HEK293T (cell line): ENCODE data around the gene STK32A.
"Not testable (repeated sequence)": the region's sequence is repeated elsewhere in the genome, so short reads cannot be mapped to it uniquely, and the experiment has no call there.

Experiments
- CTCF ChIA-PET: fragments of 350-600 bp; formaldehyde crosslinking; extraction: SDS; loops from one replicate; lab custom pipeline; 2021; ENCODE audit warnings: antibody characterized with exemption, inconsistent platforms; lab: Yijun Ruan, JAX
- POLR2A ChIA-PET: fragments of 350-600 bp; formaldehyde crosslinking; extraction: SDS; loops from one replicate; lab custom pipeline; 2020; ENCODE audit warnings: antibody characterized with exemption, inconsistent platforms; lab: Yijun Ruan, JAX
- DNase-seq: peaks from one replicate; pipeline ENCODE4 v3.0.0; 2012; ENCODE audit warnings: mixed read lengths; ENCODE audit errors: extremely low spot score
- ARNT ChIP-seq: fragments of 450-650 bp; IDR thresholded peaks from 2 replicates; pipeline ENCODE4 v1.6.1; 2017; ENCODE audit warnings: mild to moderate bottlenecking
- BHLHE40 ChIP-seq: fragments of 450-650 bp; IDR thresholded peaks from 2 replicates; pipeline ENCODE4 v1.6.1; 2016; ENCODE audit warnings: mild to moderate bottlenecking, moderate library complexity, borderline replicate concordance
- CTBP1 ChIP-seq: fragments of 450-650 bp; IDR thresholded peaks from 2 replicates; pipeline ENCODE4 v1.6.1; 2016; ENCODE audit warnings: borderline replicate concordance
- ELF4 ChIP-seq: fragments of 450-650 bp; IDR thresholded peaks from 2 replicates; pipeline ENCODE4 v1.6.1; 2017; ENCODE audit warnings: antibody characterized with exemption
- FOXA1 ChIP-seq: fragments of 450-650 bp; IDR thresholded peaks from 2 replicates; pipeline ENCODE4 v1.6.1; 2016; ENCODE audit warnings: mild to moderate bottlenecking
- FOXK2 ChIP-seq: fragments of 450-650 bp; IDR thresholded peaks from 2 replicates; pipeline ENCODE4 v1.6.1; 2016; ENCODE audit warnings: mild to moderate bottlenecking
- FOXM1 ChIP-seq: fragments of 450-650 bp; IDR thresholded peaks from 2 replicates; pipeline ENCODE4 v1.6.1; 2017; ENCODE audit warnings: mild to moderate bottlenecking, borderline replicate concordance
- HDGF ChIP-seq: fragments of 450-650 bp; IDR thresholded peaks from 2 replicates; pipeline ENCODE4 v1.6.1; 2017; ENCODE audit warnings: antibody characterized with exemption, borderline replicate concordance
- L3MBTL2 ChIP-seq: fragments of 450-650 bp; conservative IDR thresholded peaks from 2 replicates; pipeline ENCODE4 v1.6.1; 2016; ENCODE audit warnings: mild to moderate bottlenecking
- LEF1 ChIP-seq: fragments of 450-650 bp; IDR thresholded peaks from 2 replicates; pipeline ENCODE4 v1.6.1; 2017; ENCODE audit warnings: mild to moderate bottlenecking, borderline replicate concordance
- NFRKB ChIP-seq: fragments of 450-650 bp; IDR thresholded peaks from 2 replicates; pipeline ENCODE4 v1.6.1; 2016; ENCODE audit warnings: mild to moderate bottlenecking, moderate library complexity
- SP1 ChIP-seq: fragments of 450-650 bp; IDR thresholded peaks from 2 replicates; pipeline ENCODE4 v1.6.1; 2017
- SUZ12 ChIP-seq: fragments of 450-650 bp; IDR thresholded peaks from 2 replicates; pipeline ENCODE4 v1.6.1; 2016; ENCODE audit warnings: mild to moderate bottlenecking
- TARDBP ChIP-seq: fragments of 450-650 bp; IDR thresholded peaks from 2 replicates; pipeline ENCODE4 v1.6.1; 2016
- ZNF384 ChIP-seq: fragments of 450-650 bp; IDR thresholded peaks from 2 replicates; pipeline ENCODE4 v1.6.1; 2016
- TF ChIP-seq, protein P1 (sequence below): fragments of 450-650 bp; IDR thresholded peaks from 2 replicates; pipeline ENCODE4 v1.6.1; 2016

The STK32A gene

DNA sequence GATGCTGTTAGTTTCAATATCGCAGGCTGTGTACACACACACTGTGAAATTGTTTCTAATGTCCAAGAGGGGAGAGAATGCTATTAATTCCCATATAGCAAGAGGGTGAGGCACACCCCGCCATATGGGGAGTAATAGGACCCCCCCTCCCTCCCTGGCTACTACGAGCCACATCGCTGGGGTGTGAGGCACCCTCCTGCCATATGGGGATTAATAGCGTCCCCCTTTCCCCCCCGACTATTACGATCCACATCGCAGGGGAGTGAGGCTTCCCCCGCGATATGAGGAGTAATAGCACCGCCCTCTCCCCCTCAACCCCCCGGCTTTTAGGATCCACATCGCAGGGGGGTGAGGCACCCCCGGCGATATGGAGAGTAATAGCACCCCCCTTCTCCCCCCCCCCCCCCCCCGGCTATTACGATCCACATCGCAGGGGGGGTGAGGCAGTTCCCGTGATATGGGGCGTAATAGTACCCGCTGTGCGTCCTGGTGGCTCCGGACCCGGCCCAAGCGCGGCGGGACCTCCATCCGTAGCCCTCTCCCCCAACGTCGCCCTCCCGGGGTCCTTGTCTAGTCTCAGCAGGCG is 494 bp upstream of the STK32A start:
- ChIA-PET CTCF (interaction anchor here (1.0 kb wide), 2 partner anchors 11 to 136 kb away, joined by 3 to 8 read pairs; no protein-coding TSS in a partner anchor), POLR2A (no interaction called here)
- no peak for TF ChIP-seq FOXK2
- TF ChIP-seq L3MBTL2 = no peak
- no peak for TF ChIP-seq NFRKB
- no peak for TF ChIP-seq ARNT
- no peak for TF ChIP-seq LEF1
- no peak for TF ChIP-seq SUZ12
- no peak for TF ChIP-seq FOXM1
- no peak for DNase-seq

DNA sequence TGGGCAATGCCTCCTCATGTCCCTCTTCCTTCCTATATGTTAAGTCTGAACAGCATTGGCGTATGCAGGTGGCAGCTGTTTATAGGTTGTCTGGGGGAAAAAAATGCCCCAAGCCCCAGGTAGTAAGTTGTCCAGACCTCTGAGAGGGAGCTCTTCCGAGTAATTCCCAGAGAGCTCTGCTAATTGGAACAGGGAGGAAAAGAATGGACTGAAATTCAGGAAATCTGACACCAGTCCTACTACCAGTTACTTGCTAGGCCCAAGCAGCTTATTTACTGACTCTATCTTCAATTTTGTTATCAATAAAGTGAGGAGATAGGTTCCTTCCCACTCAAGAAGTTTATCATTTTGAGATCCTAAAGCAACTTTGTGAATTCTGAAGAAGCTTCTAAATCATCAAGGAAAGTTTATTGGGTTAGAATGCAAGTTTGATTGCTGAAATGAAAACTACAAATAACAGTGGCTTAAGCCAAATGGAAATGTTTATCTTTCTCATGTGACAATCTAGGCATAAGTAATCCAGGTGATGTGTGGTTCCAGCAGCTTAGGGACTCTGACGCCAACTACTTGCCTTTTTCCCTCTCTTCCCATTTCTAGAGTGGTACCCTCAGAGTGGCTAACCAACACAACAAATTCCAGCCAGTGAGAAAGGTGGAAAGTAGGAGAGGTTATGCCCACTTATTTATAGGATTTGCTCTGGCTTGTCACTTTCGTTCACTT is 5.6 kb downstream of the STK32A start:
- DNase-seq = no peak
- ChIA-PET CTCF (no interaction called here), POLR2A (no interaction called here)
- TF ChIP-seq HDGF = no peak
- no peak for TF ChIP-seq SUZ12
- no peak for TF ChIP-seq ZNF384
- TF ChIP-seq L3MBTL2 = no peak
- no peak for TF ChIP-seq CTBP1
- TF ChIP-seq LEF1 = no peak
- TF ChIP-seq BHLHE40 = no peak
- no peak for TF ChIP-seq FOXA1
- no peak for TF ChIP-seq NFRKB
- TF ChIP-seq FOXK2 = no peak
- TF ChIP-seq ARNT = no peak
- TF ChIP-seq SP1 = no peak
- no peak for TF ChIP-seq ELF4
- TF ChIP-seq, protein P1, sequence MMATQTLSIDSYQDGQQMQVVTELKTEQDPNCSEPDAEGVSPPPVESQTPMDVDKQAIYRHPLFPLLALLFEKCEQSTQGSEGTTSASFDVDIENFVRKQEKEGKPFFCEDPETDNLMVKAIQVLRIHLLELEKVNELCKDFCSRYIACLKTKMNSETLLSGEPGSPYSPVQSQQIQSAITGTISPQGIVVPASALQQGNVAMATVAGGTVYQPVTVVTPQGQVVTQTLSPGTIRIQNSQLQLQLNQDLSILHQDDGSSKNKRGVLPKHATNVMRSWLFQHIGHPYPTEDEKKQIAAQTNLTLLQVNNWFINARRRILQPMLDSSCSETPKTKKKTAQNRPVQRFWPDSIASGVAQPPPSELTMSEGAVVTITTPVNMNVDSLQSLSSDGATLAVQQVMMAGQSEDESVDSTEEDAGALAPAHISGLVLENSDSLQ = no peak
- TF ChIP-seq FOXM1 = no peak
- no peak for TF ChIP-seq TARDBP

DNA sequence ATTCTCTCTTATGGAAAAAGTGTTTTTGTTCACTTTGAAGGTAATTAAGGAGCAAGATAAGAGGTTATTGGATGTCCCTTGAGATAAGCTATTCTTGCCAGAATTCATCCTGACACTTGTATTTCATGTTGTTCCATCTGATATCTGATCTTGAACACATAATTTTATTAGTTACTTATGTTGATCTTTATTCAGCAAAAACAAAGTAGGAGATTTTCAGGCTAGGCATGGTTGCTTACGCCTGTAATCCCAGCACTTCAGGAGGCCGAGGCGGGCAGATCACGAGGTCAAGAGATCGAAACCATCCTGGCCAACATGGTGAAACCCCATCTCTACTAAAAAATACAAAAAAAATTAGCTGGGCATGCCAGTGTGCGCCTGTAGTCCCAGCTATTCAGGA is 8.4 kb downstream of the STK32A start:
- DNase-seq, CTCF ChIA-PET, POLR2A ChIA-PET: not testable (repeated sequence)

DNA sequence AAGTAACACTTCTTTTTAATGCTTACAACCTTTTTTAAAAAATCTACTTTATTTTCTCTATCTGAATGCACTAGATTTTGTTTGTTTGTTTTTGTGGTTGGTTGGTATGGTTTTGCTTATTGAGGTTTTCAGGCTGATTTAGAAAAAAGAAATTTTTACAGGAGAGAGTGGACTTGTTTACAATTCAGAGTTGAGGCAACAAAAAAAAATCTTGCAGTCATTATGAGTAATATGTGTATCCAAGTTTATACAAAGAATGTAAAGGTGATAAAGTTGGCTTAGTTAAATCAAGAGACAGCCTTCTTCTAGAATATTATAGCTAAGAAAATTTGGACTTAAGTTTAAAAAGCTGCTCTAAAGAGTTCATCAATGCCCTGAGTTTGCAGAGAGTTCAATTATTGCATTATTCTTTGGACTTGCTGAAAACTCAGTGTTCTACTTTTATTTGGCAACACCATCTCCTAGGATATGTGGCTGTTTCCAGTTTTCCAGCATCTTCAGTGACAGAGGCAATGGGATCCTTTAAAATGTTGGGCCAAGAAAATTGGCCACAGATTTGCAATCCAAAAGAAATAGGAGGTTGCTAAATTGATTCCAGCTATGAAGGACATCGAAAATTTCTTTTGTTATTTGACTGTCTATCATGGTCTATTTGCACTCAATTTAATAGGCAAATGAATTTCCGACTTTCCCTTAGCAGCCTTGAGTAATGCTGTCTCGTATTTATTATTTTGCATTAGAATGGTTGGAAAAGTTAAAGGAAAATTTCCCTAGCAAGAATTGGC is 10.7 kb downstream of the STK32A start:
- TF ChIP-seq L3MBTL2 (no peak), BHLHE40 (no peak), FOXM1 (no peak), FOXK2 (no peak), NFRKB (no peak), ELF4 (no peak), CTBP1 (no peak), ARNT (no peak), LEF1 (no peak), SP1 (no peak), FOXA1 (no peak), HDGF (no peak), ZNF384 (no peak), TARDBP (no peak), SUZ12 (no peak)
- TF ChIP-seq, protein P1 = no peak
- POLR2A ChIA-PET = no interaction called here
- no peak for DNase-seq
- CTCF ChIA-PET = no interaction called here

DNA sequence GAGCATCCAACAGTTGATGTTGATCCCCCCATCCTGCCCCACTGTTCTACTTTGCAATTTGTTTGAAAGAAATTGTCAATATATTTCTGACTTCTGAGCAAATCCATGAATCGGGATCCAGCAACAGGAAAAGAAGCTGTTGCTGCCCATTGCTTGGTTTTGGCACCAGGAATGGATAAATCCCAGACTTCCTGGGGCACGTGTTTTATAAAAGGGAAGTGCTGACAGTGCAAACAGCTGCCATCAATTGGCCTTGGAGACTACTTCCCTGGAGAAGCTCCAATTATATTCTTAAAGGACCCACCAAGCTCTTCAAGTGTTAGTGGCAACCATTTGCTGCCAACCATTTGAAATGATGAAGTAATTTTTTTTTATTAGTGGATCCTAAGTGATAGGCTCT is 13.7 kb downstream of the STK32A start:
- TF ChIP-seq LEF1 = no peak
- no peak for TF ChIP-seq FOXK2
- TF ChIP-seq NFRKB = no peak
- no peak for TF ChIP-seq SP1
- no peak for TF ChIP-seq ELF4
- TF ChIP-seq, protein P1 = no peak
- TF ChIP-seq FOXA1 = no peak
- TF ChIP-seq L3MBTL2 = no peak
- DNase-seq = no peak
- CTCF ChIA-PET = interaction anchor here (0.6 kb wide), 1 partner anchor 1538 kb away, joined by 5 read pairs; no protein-coding TSS in a partner anchor
- POLR2A ChIA-PET = no interaction called here

DNA sequence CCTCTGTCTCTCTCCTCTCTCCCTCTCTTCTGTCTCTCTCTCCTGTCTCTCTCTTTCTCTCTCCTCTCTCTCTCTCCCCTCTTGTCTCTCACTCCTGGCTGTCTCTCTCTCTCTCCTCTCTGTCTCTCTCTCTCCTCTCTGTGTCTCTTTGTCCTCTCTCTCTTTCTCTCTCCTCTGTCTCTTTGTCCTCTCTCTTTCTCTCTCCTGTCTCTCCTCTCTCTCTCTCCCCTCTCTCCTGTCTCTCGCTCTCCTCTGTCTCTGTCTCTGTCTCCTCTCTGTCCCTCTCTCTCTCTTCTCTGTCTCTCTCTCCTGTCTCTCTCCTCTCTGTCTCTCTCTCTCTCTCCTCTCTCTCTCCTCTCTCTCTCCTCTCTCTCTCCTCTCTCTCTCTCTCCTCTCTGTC is 25.0 kb downstream of the STK32A start:
- CTCF ChIA-PET = interaction anchor here (0.6 kb wide), 1 partner anchor 176 kb away, joined by 3 read pairs; no protein-coding TSS in a partner anchor
- POLR2A ChIA-PET = no interaction called here
- TF ChIP-seq FOXM1 = no peak
- no peak for TF ChIP-seq ZNF384
- TF ChIP-seq FOXA1 = no peak
- no peak for TF ChIP-seq ARNT
- no peak for DNase-seq
